ENCODE measurements around the gene ELP4. TPM values are rescaled to one million over a fixed set of nuclear protein-coding genes. Genes with fewer than 3 reads are reported as not detected.
"Not testable (repeated sequence)": the region's sequence is repeated elsewhere in the genome, so short reads cannot be mapped to it uniquely, and the experiment has no call there.

The ELP4 gene
- total RNA-seq, 1 donor from 2014 or later = 12.6 TPM

- intact Hi-C loops (cut with DNase I) = no loop called here
Observed at GRCh38 chr11:31628111-31628510, 118.5 kb downstream of the ELP4 start.

GRCh38 chr11:31636983-31637382, 127.4 kb downstream of the ELP4 start:
- intact Hi-C loops (cut with DNase I) = no loop called here
- no peak for DNase-seq (ENCODE audit: low spot score)

More at GRCh38 chr11:31628111-31628510, 118.5 kb downstream of the ELP4 start:
- DNase-seq (ENCODE audit: low spot score) = no peak

DNA sequence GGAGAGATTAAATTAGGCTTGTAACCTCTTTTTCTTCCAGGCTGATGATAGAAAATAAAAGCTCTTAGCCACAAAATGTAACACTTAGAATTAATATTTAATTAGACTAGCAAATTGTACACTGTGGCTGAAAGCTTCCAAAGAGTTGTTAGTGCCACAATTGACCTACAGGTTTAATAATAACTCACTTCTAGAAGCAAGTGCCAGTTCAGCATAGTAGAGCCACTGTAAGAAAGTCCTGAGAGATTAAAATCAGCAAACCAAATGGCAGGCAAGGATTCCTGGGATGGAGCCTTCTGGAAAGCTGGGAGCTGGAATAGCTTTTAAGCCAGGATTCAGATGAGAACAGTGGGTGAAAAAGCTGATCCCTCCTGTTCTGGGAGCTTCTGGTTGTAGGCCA, 131.0 kb downstream of the ELP4 start:
- intact Hi-C loops (cut with DNase I) = loop anchor here (10.0 kb wide), 1 partner anchor 174 kb away; the partner anchor contains the start of gene PAX6
- no peak for DNase-seq (ENCODE audit: low spot score)

GRCh38 chr11:31641477-31642062, 132.0 kb downstream of the ELP4 start:
- intact Hi-C loops (cut with DNase I) = loop anchor here (10.0 kb wide), 1 partner anchor 173 kb away; the partner anchor contains the start of gene PAX6
- no peak for DNase-seq (ENCODE audit: low spot score)

DNA sequence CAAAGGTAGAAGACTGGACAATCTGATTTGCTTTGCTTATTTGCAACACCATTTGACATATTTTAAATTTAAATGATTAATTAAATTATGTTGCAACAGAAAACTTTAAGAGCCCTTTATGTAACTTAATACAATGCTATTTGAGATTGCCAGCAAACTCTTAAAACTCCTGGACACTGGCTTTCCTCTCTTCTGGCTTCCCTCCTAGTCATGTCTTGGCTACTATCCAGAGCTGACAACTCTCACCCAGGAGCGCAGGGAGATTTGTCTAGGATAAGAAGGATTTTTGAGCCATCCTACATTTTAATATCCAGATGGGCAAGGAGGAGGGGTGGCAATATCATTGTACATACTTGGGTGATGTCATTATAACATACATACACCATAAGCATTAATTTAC, 134.3 kb downstream of the ELP4 start:
- DNase-seq (ENCODE audit: low spot score) = no peak
- intact Hi-C loops (cut with DNase I) = loop anchor here (10.0 kb wide), 1 partner anchor 171 kb away; the partner anchor contains the start of gene PAX6

DNA sequence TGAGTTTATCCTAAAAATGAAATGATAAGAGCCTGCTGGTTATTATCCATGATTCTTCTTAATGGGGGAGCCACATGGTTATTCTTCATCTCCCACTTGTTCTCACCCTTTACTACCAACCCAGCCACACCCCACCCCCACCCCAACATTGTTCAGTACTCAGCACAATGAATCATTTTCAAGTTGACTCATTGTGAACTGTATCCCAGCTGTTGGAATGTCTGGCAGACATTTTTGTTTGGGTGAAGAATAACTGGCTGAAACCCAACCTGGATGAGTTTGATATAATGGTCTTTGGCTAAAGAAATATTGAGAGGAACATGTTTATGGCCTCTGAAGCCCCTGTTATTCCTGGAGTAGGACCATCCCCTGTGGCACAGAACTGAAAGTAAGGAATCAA, 136.2 kb downstream of the ELP4 start:
- intact Hi-C loops (cut with DNase I) = loop anchor here (10.0 kb wide), 1 partner anchor 169 kb away; the partner anchor contains the start of gene PAX6
- no peak for DNase-seq (ENCODE audit: low spot score)

- intact Hi-C loops (cut with DNase I) = loop anchor here (10.0 kb wide), 1 partner anchor 169 kb away; the partner anchor contains the start of gene PAX6
Observed at GRCh38 chr11:31646216-31646615, 136.6 kb downstream of the ELP4 start.

DNA sequence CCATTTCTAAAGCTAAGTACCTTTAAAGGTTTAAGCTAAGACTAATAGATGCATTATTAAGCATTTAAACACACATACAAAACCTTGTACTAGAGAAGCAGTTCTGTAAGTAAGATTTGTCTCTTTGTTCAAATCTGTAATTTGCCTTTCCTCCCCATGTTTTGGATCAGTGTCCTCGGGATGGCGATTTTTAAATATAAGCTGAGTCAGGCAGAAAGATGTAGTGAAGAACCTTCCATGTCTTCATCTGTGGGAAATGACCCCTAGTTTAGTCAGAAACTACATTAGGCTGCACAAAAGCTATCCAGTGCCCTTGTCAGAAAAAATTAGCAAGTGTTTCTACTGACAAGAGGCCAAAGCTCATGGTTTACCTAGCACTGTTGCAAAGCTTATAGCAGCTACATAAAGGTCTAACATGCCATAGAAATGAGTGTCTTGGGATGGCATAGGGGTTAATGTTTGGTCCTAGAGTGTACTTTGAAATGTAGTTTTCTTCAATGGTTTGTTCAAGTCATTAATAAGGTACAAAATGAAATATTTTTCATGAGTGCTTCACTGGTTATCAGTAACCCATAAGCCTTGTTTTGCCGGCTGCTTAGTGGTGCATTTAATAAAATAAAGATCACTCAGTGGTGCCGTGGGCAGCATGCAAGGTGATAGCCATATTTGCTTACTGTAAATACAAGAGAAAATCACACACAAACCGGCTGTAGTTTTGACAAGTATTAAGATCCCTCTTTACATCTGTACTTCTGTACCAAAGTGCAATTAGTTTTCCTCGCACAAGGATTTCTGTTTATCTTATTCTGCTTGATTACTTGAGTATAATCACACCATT, 139.8 kb downstream of the ELP4 start:
- intact Hi-C loops (cut with DNase I) = loop anchor here (10.0 kb wide), 1 partner anchor 165 kb away; the partner anchor contains the start of gene PAX6
- no peak for DNase-seq (ENCODE audit: low spot score)

More at GRCh38 chr11:31646216-31646615, 136.6 kb downstream of the ELP4 start:
- DNase-seq (ENCODE audit: low spot score) = no peak

DNA sequence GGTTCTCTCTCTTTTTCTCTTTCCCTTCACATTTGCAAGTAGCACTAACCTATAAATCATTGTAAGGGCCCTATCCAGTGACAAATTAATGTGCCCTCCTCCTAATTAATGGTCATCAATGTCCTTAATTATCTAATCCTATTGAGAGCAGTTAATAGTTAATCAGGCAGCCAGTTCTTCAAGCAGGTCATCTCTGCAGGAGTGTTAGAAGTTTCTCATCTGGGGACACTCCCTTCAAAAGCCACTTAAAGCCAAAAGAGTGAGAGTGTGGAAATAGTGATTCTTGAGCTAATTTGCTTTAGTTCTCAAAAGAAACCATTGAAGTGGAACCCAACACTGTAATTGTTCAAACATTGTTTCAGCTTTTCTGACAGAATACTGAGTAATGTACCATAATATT, 141.6 kb downstream of the ELP4 start:
- intact Hi-C loops (cut with DNase I) = no loop called here

GRCh38 chr11:31651822-31652221, 142.3 kb downstream of the ELP4 start:
- no peak for DNase-seq (ENCODE audit: low spot score)
- intact Hi-C loops (cut with DNase I) = no loop called here

More for the DNA sequence above, 141.6 kb downstream of the ELP4 start:
- DNase-seq (ENCODE audit: low spot score) = no peak

DNA sequence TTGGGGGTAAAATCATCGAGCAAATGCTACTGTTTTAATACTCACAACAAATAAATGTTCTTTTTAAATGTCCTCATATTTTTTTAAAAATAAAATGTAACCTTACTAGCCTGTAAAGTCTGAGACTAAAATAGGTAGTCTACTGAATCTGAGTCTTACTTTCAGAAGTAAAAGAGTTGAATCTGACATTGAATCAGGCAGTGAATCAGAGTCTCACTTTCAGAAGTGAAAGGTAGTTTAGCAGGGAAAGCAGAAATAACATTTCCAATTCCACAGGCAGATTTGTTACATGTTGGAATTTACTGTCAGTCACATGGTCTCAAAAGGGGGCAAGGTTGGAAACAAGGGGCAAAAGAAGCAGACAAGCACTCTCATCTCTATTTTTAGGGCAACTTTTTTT, 143.0 kb downstream of the ELP4 start:
- intact Hi-C loops (cut with DNase I) = no loop called here
- DNase-seq (ENCODE audit: low spot score) = no peak

DNA sequence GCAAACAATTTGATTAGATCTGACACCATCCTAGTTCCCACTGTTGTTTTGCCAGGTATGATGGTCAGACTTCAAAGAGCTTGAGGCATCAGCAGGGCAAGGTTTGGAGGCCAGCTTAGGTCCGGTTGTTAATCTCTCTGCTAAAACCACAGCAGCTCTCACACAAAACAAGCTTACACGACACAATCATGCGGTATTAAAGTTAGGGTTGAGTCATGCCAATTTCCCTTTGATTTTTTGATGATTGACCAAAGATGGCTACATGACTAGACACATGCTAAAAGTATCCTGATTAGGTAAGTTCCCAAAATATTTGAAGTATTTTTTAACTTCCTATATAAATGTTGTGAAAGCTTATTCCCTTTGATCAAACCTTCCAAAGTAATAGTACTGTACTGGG, 145.9 kb downstream of the ELP4 start:
- no peak for DNase-seq (ENCODE audit: low spot score)
- intact Hi-C loops (cut with DNase I) = no loop called here

- intact Hi-C loops (cut with DNase I) = no loop called here
- no peak for DNase-seq (ENCODE audit: low spot score)
Observed at GRCh38 chr11:31656051-31656450, 146.5 kb downstream of the ELP4 start.

GRCh38 chr11:31657091-31657490, 147.5 kb downstream of the ELP4 start:
- DNase-seq (ENCODE audit: low spot score) = no peak
- intact Hi-C loops (cut with DNase I) = no loop called here

DNA sequence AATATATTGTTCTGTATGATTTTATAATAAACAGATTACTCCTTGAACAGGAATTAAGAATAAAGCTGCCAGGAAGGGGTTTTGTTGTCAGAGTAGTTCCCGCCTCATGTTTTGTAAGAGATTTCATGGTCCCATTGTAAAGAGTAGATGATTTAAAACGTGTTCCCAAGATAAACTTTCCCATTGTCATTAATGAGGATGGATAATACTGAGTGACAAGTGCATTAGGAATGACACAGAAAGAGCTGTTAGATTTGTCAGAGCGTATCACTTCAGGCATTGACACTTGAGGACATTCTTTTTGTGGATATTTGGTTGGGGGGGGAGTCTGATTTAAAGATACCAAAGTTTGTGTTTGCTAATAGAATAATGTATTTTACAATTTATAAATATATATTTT, 154.6 kb downstream of the ELP4 start:
- no peak for DNase-seq (ENCODE audit: low spot score)
- intact Hi-C loops (cut with DNase I) = no loop called here

- no peak for DNase-seq (ENCODE audit: low spot score)
Observed at GRCh38 chr11:31664954-31665353, 155.4 kb downstream of the ELP4 start.

DNA sequence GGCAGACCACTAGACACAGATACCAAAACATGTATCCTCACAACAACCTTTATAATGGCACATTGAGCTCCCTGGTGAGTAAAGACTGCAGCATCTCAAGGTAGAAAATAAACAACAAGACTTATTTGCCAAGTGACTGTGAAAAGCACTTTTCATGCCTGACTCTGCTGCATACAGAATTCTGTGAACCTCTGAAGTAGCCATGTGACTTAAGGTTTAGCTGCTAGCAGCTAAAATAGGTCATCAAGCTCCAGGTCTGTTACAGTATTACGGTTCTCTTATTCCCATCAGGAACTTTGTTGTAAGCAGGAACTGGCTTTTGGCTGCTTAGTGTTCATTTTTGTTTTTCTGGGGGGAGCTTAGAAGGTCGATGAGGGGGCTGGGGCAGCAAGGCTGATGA, 162.1 kb downstream of the ELP4 start:
- intact Hi-C loops (cut with DNase I) = no loop called here
- no peak for DNase-seq (ENCODE audit: low spot score)

More at GRCh38 chr11:31664954-31665353, 155.4 kb downstream of the ELP4 start:
- intact Hi-C loops (cut with DNase I) = no loop called here

DNA sequence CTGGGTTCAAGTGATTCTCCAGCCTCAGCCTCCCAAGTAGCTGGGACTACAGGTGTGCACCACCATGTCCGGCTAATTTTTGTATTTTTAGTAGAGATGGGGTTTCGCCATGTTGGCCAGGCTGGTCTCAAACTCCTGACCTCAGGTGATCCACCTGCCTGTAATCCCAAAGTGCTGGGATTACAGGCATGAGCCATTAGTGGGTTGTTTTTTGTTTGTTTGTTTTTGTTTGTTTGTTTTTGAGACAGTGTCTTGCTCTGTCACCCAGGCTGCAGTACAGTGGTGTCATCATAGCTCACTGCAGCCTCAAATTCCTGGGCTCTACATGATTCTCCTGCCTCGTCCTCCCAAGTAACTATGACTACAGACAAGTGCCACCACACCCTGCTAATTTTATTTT, 163.5 kb downstream of the ELP4 start:
- intact Hi-C loops (cut with DNase I) = not testable (repeated sequence)

GRCh38 chr11:31676280-31676982, 166.9 kb downstream of the ELP4 start:
- DNase-seq (ENCODE audit: low spot score) = no peak
- intact Hi-C loops (cut with DNase I) = no loop called here

More for the DNA sequence above, 163.5 kb downstream of the ELP4 start:
- not testable (repeated sequence) for DNase-seq (ENCODE audit: low spot score)

DNA sequence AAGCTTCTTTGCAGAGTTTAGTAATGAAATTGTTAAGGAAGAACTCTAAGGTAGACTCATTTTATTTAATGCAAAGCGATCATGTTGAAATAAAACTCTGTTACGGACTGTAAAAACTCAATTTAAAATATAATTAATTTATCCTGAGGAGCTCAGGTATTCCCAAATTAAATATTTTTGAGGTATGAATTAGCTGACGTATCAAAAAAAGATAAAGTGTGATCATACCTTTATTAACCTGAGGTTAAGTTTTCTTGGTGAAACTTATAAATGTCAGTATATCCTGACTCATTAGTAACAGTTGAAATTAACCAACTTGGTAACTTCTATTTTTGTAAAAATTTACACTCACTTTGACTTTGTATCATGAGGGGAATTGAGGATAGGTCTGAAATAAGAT, 171.2 kb downstream of the ELP4 start:
- intact Hi-C loops (cut with DNase I) = no loop called here
- DNase-seq (ENCODE audit: low spot score) = no peak

All from cardiac septum (tissue), 1 donor.